Tibial artery (tissue), 4 donors: ENCODE measurements around the gene SLC33A1.
"Not testable (repeated sequence)": the region's sequence is repeated elsewhere in the genome, so short reads cannot be mapped to it uniquely, and the experiment has no call there.

Experiments used
- DNase-seq, 2 donors: peaks; one replicate each; pipeline ENCODE4 v3.0.0-alpha.2; 2019
- H3K27ac ChIP-seq, 2 donors: fragments of 200-600 bp; sonication (generic) in 1 of 2; 1 replicate in 1 of 2; 2 replicates in 1 of 2; pipeline ENCODE4 v1.5.1; 2018 to 2019; ENCODE audit warnings: mild to moderate bottlenecking in 1 of 2
- H3K27me3 ChIP-seq, 2 donors: fragments of 200-600 bp; sonication (generic) in 1 of 2; one replicate each; pipeline versions ENCODE4 v1.5.1 to v1.6.0; 2016 to 2019
- H3K36me3 ChIP-seq, 3 donors: fragments of 200-600 bp; sonication (generic) in 2 of 3; one replicate each; pipeline ENCODE4 v1.5.1; 2016 to 2019; ENCODE audit warnings: mild to moderate bottlenecking in 2 of 3
- H3K4me1 ChIP-seq, 4 donors: fragments of 200-600 bp; sonication (generic) in 2 of 4; 1 replicate in 3 of 4; 2 replicates in 1 of 4; pipeline ENCODE4 v1.5.1; 2016 to 2019
- H3K4me3 ChIP-seq, 2 donors: fragments of 200-600 bp; sonication (generic) in 1 of 2; 1 replicate in 1 of 2; 2 replicates in 1 of 2; pipeline ENCODE4 v1.5.1; 2018 to 2019; ENCODE audit warnings: mild to moderate bottlenecking in 2 of 2
- H3K9me3 ChIP-seq, 3 donors: fragments of 200-600 bp; sonication (generic) in 1 of 3; one replicate each; pipeline ENCODE4 v1.5.1; 2016 to 2019
- CTCF ChIP-seq, 2 experiments: fragments of 200-600 bp in 1 of 2; fragments of 450-650 bp in 1 of 2; IDR thresholded peaks; one replicate each; pipeline ENCODE4 v1.5.1; 2017 to 2019; ENCODE audit warnings: antibody characterized with exemption in 2 of 2, mild to moderate bottlenecking in 1 of 2, moderate library complexity in 1 of 2
- intact Hi-C: fragments of 100-400 bp; cut with DNase I; formaldehyde crosslinking; loops from one replicate; pipeline ENCODE4 v1.15.0; 2023; ENCODE audit warnings: low total_unique reads

Gene SLC33A1

GRCh38 chr3:155889212-155889611, 35.0 kb upstream of the SLC33A1 start:
- TF ChIP-seq CTCF (IDR thresholded peaks at IDR 0.05), result no peak

GRCh38 chr3:155886915-155887314, 32.7 kb upstream of the SLC33A1 start:
- Histone ChIP-seq H3K36me3 (no peaks in the 10 kb centered on the region), H3K27me3 (no peaks in the 10 kb centered on the region), H3K4me1 (peaks cover 0 to 26% (median 11%) of the 10 kb centered on the region in 4 donors), H3K9me3 (no peaks in the 10 kb centered on the region), H3K4me3 (no peak overlapping the region), H3K27ac (no peak overlapping the region)
- no peak for DNase-seq
- no peak for TF ChIP-seq CTCF (IDR thresholded peaks at IDR 0.05)
- intact Hi-C loops, result no loop called here

More at GRCh38 chr3:155889212-155889611, 35.0 kb upstream of the SLC33A1 start:
- H3K27me3 ChIP-seq, result no peaks in the 10 kb centered on the region
- DNase-seq, result no peak
- no peak overlapping the region for H3K27ac ChIP-seq
- no peak overlapping the region for H3K4me3 ChIP-seq
- H3K4me1 ChIP-seq, result peaks cover 0 to 23% (median 11%) of the 10 kb centered on the region in 4 donors
- peaks cover 4 to 6% (median 4%) of the 10 kb centered on the region in 3 donors for H3K36me3 ChIP-seq
- no peaks in the 10 kb centered on the region for H3K9me3 ChIP-seq
- intact Hi-C loops, result no loop called here

- intact Hi-C loops, H3K9me3 ChIP-seq, H3K27me3 ChIP-seq, H3K36me3 ChIP-seq, H3K27ac ChIP-seq, H3K4me3 ChIP-seq, DNase-seq: not testable (repeated sequence)
- peaks cover 0 to 27% (median 11%) of the 10 kb centered on the region in 4 donors for H3K4me1 ChIP-seq
Measured at GRCh38 chr3:155886348-155886747, 32.1 kb upstream of the SLC33A1 start.

GRCh38 chr3:155885292-155885691, 31.1 kb upstream of the SLC33A1 start:
- Histone ChIP-seq H3K36me3 (no peaks in the 10 kb centered on the region), H3K9me3 (no peaks in the 10 kb centered on the region), H3K4me1 (peaks cover 0 to 19% (median 3%) of the 10 kb centered on the region in 4 donors), H3K27ac (no peak overlapping the region), H3K27me3 (no peaks in the 10 kb centered on the region), H3K4me3 (no peak overlapping the region)
- no peak for TF ChIP-seq CTCF (IDR thresholded peaks at IDR 0.05)
- DNase-seq, result no peak
- intact Hi-C loops, result no loop called here

- Histone ChIP-seq H3K9me3 (no peaks in the 10 kb centered on the region), H3K4me1 (peaks cover 0 to 9% (median 0%) of the 10 kb centered on the region in 4 donors), H3K27me3 (no peaks in the 10 kb centered on the region), H3K27ac (no peak overlapping the region), H3K4me3 (no peak overlapping the region), H3K36me3 (no peaks in the 10 kb centered on the region)
- TF ChIP-seq CTCF (IDR thresholded peaks at IDR 0.05), result no peak
- intact Hi-C loops, result no loop called here
- DNase-seq, result no peak
Measured at GRCh38 chr3:155884292-155884691, 30.1 kb upstream of the SLC33A1 start.

- H3K9me3 ChIP-seq, result no peaks in the 10 kb centered on the region
- intact Hi-C loops, result no loop called here
- no peak for TF ChIP-seq CTCF (IDR thresholded peaks at IDR 0.05)
Measured at GRCh38 chr3:155880286-155880685, 26.1 kb upstream of the SLC33A1 start.

More at GRCh38 chr3:155880286-155880685, 26.1 kb upstream of the SLC33A1 start:
- H3K27me3 ChIP-seq, result no peaks in the 10 kb centered on the region
- peaks cover 0 to 18% (median 6%) of the 10 kb centered on the region in 4 donors for H3K4me1 ChIP-seq
- no peak for DNase-seq
- no peak overlapping the region for H3K27ac ChIP-seq
- no peaks in the 10 kb centered on the region for H3K36me3 ChIP-seq
- H3K4me3 ChIP-seq, result no peak overlapping the region
